Measurements from ENCODE around the gene SPTB.

SPTB gene

GRCh38 chr14:64769096-64770020, 110.3 kb downstream of the SPTB start:
- H3K4me1 Mint-ChIP-seq (ENCODE audit: low read depth) = peaks cover 14% of the 10 kb centered on the region
- no peaks in the 10 kb centered on the region for H3K36me3 Mint-ChIP-seq (ENCODE audit: low read depth)
- DNase-seq = no peak
- no peak overlapping the region for H3K4me3 Mint-ChIP-seq
- H3K27ac Mint-ChIP-seq = no peak overlapping the region
- H3K9me3 Mint-ChIP-seq = no peaks in the 10 kb centered on the region
- H3K27me3 Mint-ChIP-seq = no peaks in the 10 kb centered on the region

GRCh38 chr14:64768401-64769095, 111.2 kb downstream of the SPTB start:
- no peak for DNase-seq
- H3K36me3 Mint-ChIP-seq (ENCODE audit: low read depth) = no peaks in the 10 kb centered on the region
- H3K9me3 Mint-ChIP-seq = no peaks in the 10 kb centered on the region
- H3K27ac Mint-ChIP-seq = no peak overlapping the region
- H3K4me3 Mint-ChIP-seq = no peak overlapping the region
- peaks cover 22% of the 10 kb centered on the region for H3K4me1 Mint-ChIP-seq (ENCODE audit: low read depth)
- no peaks in the 10 kb centered on the region for H3K27me3 Mint-ChIP-seq

- no peak overlapping the region for H3K4me3 Mint-ChIP-seq
- no peak for DNase-seq
- no peaks in the 10 kb centered on the region for H3K9me3 Mint-ChIP-seq
- H3K27ac Mint-ChIP-seq = no peak overlapping the region
- no peaks in the 10 kb centered on the region for H3K27me3 Mint-ChIP-seq
- H3K36me3 Mint-ChIP-seq (ENCODE audit: low read depth) = no peaks in the 10 kb centered on the region
- peaks cover 28% of the 10 kb centered on the region for H3K4me1 Mint-ChIP-seq (ENCODE audit: low read depth)
These were observed 112.3 kb downstream of the SPTB start for GRCh38 chr14:64767215-64767964.

GRCh38 chr14:64766430-64767151, 113.1 kb downstream of the SPTB start:
- Mint-ChIP-seq H3K9me3 (no peaks in the 10 kb centered on the region), H3K4me1 (ENCODE audit: low read depth) (peaks cover 33% of the 10 kb centered on the region), H3K4me3 (no peak overlapping the region), H3K27me3 (no peaks in the 10 kb centered on the region), H3K36me3 (ENCODE audit: low read depth) (no peaks in the 10 kb centered on the region), H3K27ac (no peak overlapping the region)
- no peak for DNase-seq

GRCh38 chr14:64765740-64766302, 113.9 kb downstream of the SPTB start:
- Mint-ChIP-seq H3K36me3 (ENCODE audit: low read depth) (no peaks in the 10 kb centered on the region), H3K4me1 (ENCODE audit: low read depth) (peaks cover 30% of the 10 kb centered on the region), H3K27ac (no peak overlapping the region), H3K27me3 (no peaks in the 10 kb centered on the region), H3K4me3 (no peak overlapping the region), H3K9me3 (no peaks in the 10 kb centered on the region)
- DNase-seq = no peak

- no peaks in the 10 kb centered on the region for H3K36me3 Mint-ChIP-seq (ENCODE audit: low read depth)
- H3K4me3 Mint-ChIP-seq = peak overlapping the region; percentile 59
- no peaks in the 10 kb centered on the region for H3K27me3 Mint-ChIP-seq
- peak; percentile 83 for DNase-seq
- H3K9me3 Mint-ChIP-seq = no peaks in the 10 kb centered on the region
- peak overlapping the region; percentile 47 for H3K27ac Mint-ChIP-seq
- H3K4me1 Mint-ChIP-seq (ENCODE audit: low read depth) = peaks cover 32% of the 10 kb centered on the region
These were observed 114.8 kb downstream of the SPTB start for GRCh38 chr14:64764641-64765520.

GRCh38 chr14:64763801-64764621, 115.7 kb downstream of the SPTB start:
- no peaks in the 10 kb centered on the region for H3K9me3 Mint-ChIP-seq
- peaks cover 3% of the 10 kb centered on the region for H3K27me3 Mint-ChIP-seq
- peaks cover 36% of the 10 kb centered on the region for H3K4me1 Mint-ChIP-seq (ENCODE audit: low read depth)
- peak overlapping the region; percentile 59 for H3K4me3 Mint-ChIP-seq
- H3K27ac Mint-ChIP-seq = no peak overlapping the region
- no peak for DNase-seq
- H3K36me3 Mint-ChIP-seq (ENCODE audit: low read depth) = no peaks in the 10 kb centered on the region

DNA sequence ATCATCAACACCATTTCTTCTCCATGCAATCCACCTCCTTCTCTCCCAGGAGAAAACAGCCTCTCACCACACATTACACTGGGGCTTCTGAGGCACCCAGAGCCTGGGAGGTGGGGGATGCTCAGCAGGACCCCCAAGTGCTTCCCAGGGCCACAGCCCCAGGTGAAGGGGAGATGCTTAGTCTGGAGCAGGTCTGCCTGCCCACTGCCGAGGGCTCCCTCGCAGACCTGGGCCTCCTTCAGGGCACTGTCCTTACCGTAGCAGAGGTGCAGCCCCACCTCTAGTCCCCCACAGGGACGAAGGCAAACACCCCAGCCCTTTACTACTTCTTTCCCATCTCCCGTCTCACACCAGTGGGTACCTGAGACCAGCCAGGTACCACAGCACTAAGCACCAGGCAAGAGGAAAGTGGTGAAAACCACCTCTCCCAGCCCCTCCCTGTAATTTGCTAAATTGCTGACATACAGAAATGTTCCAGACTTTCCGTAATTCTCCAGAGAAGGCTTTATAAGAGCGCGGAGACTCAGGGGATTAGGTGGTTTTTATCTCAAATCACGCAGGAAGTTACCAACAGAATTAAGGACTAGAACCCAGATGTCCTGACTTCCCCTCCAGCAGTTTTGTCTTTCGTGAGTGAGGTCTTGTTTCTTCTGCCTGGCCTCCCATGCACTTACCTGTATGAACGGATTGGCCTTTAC, 116.5 kb downstream of the SPTB start:
- Mint-ChIP-seq H3K4me1 (ENCODE audit: low read depth) (peaks cover 39% of the 10 kb centered on the region), H3K9me3 (no peaks in the 10 kb centered on the region), H3K36me3 (ENCODE audit: low read depth) (no peaks in the 10 kb centered on the region), H3K27me3 (peaks cover 3% of the 10 kb centered on the region), H3K4me3 (no peak overlapping the region), H3K27ac (no peak overlapping the region)
- DNase-seq = no peak

GRCh38 chr14:64762044-64763034, 117.4 kb downstream of the SPTB start:
- Mint-ChIP-seq H3K27me3 (peaks cover 3% of the 10 kb centered on the region), H3K9me3 (no peaks in the 10 kb centered on the region), H3K4me3 (no peak overlapping the region), H3K27ac (no peak overlapping the region), H3K4me1 (ENCODE audit: low read depth) (peaks cover 43% of the 10 kb centered on the region), H3K36me3 (ENCODE audit: low read depth) (no peaks in the 10 kb centered on the region)
- DNase-seq = peak; percentile 57

DNA sequence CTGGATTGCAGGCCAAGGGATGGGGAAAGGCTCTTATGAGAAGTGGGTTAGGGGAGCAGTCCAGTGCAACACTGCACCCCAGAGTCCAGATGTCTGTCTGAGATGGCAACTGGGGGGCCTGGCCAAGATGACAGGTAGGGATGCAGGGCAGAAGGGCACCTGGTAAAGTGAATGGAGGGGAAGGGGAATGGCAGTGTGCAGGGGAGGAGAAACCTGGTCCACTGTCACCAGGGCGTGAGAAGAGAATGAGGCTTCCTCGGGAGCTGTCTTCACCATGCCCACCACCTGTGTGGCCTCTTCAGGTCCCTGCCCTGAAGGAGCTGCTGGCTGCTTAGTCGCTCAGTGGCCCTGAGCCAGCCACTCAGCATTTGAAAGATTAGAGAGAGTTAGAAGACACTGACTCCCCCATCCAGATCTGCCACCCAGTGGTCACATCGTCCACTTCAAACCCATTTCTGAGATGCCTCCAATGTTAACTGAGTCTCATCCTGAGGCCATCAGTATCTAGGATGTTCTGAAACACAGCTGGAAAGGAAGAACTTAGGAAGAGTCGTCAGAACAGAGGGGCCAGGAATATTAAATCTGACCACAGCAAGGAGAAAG, 118.2 kb downstream of the SPTB start:
- peaks cover 3% of the 10 kb centered on the region for H3K27me3 Mint-ChIP-seq
- DNase-seq = no peak
- H3K9me3 Mint-ChIP-seq = no peaks in the 10 kb centered on the region
- H3K4me3 Mint-ChIP-seq = no peak overlapping the region
- H3K27ac Mint-ChIP-seq = no peak overlapping the region
- H3K4me1 Mint-ChIP-seq (ENCODE audit: low read depth) = peaks cover 47% of the 10 kb centered on the region
- no peaks in the 10 kb centered on the region for H3K36me3 Mint-ChIP-seq (ENCODE audit: low read depth)

GRCh38 chr14:64760916-64761315, 118.8 kb downstream of the SPTB start:
- Mint-ChIP-seq H3K36me3 (ENCODE audit: low read depth) (no peaks in the 10 kb centered on the region), H3K27me3 (peaks cover 3% of the 10 kb centered on the region), H3K4me3 (no peak overlapping the region), H3K27ac (no peak overlapping the region), H3K4me1 (ENCODE audit: low read depth) (peaks cover 47% of the 10 kb centered on the region), H3K9me3 (no peaks in the 10 kb centered on the region)
- no peak for DNase-seq
